GM10248 (cell line): ENCODE results near the gene MCFD2.

Experiments
- CTCF ChIA-PET: fragments of 300-600 bp; sonication (Branson Sonifier 250); formaldehyde crosslinking; extraction: SDS; loops from one replicate; lab custom pipeline; 2021; ENCODE audit warnings: antibody characterized with exemption; lab: Yijun Ruan, JAX
- POLR2A ChIA-PET: fragments of 350-650 bp; sonication (Branson Sonifier 250); formaldehyde crosslinking; extraction: SDS; loops from one replicate; lab custom pipeline; 2020; ENCODE audit warnings: antibody characterized with exemption; lab: Yijun Ruan, JAX
- DNase-seq: peaks from one replicate; pipeline ENCODE4 v3.0.0; 2012; ENCODE audit errors: extremely low spot score
- TF ChIP-seq, protein P1 (sequence below): IDR thresholded peaks from 2 replicates; pipeline ENCODE4 v1.5.1; 2012; ENCODE audit warnings: mild to moderate bottlenecking, low read depth; ENCODE audit errors: extremely low read depth, missing control alignments, control extremely low read depth

MCFD2 gene

DNA sequence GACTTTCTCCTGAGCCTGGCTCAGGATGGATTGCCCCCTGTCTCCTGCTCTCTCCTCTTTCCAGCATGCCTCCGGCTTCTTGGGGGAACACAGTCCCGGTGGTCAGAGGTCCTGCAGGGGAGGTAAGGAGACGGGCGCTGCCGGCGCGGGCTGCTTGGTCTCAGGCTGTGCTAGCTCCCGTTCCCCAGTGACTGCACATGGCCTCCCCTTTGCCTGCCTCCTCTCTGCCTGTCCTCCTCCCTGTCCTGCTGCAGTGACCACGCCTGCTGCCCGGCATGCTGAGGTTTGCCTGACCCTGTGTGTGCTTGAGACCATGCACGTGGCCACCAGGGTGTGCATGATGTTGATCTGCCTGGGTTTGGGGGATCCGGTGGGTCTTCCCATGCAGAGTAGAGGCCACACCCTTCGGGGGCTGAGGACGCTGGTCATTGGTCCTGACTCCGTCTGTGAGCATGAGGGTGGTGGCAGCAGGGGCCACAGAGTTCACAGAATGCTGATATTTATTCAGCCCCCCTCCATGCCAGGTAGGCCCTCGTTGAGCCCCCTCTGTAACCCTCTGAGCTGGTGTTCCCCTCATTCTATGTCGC is 42.9 kb upstream of the MCFD2 start:
- DNase-seq, result no peak
- POLR2A ChIA-PET, result no interaction called here
- CTCF ChIA-PET, result interaction anchor here (0.8 to 1.0 kb wide), 2 partner anchors 39 to 41 kb away, joined by 3 to 4 read pairs; no protein-coding TSS in a partner anchor
- TF ChIP-seq, protein P1, sequence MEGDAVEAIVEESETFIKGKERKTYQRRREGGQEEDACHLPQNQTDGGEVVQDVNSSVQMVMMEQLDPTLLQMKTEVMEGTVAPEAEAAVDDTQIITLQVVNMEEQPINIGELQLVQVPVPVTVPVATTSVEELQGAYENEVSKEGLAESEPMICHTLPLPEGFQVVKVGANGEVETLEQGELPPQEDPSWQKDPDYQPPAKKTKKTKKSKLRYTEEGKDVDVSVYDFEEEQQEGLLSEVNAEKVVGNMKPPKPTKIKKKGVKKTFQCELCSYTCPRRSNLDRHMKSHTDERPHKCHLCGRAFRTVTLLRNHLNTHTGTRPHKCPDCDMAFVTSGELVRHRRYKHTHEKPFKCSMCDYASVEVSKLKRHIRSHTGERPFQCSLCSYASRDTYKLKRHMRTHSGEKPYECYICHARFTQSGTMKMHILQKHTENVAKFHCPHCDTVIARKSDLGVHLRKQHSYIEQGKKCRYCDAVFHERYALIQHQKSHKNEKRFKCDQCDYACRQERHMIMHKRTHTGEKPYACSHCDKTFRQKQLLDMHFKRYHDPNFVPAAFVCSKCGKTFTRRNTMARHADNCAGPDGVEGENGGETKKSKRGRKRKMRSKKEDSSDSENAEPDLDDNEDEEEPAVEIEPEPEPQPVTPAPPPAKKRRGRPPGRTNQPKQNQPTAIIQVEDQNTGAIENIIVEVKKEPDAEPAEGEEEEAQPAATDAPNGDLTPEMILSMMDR, result no peak

DNA sequence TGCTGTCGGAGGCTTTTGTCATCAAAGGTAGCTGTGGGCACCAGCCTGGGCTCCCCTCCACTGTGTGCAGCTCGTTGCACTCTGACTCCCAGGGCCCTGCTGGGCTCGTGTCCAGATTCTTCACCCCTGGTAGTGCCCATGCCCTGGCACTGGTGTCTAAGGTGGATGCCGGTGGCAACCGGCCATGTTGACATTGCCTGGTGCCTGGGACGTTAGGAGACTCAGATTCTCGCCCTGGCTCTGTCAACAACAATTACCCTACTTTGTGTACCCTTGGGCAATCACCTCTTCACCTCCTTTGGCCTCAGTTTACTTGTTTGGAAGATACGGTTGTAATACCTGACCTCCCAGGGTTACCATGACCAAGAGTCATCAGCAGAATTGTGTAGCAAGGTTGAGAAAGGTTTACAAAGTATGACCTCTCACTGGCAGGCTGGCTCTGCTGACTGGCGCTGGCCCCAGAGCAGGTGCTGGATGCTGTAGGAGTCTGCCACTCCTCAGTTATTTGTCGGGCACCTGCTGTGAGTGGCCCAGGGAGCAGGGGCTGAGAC is 41.5 kb upstream of the MCFD2 start:
- TF ChIP-seq, protein P1, result no peak
- ChIA-PET CTCF (interaction anchor here (1.0 to 1.6 kb wide), 2 partner anchors 15 to 366 kb away, joined by 3 read pairs; no protein-coding TSS in a partner anchor), POLR2A (no interaction called here)
- no peak for DNase-seq

DNA sequence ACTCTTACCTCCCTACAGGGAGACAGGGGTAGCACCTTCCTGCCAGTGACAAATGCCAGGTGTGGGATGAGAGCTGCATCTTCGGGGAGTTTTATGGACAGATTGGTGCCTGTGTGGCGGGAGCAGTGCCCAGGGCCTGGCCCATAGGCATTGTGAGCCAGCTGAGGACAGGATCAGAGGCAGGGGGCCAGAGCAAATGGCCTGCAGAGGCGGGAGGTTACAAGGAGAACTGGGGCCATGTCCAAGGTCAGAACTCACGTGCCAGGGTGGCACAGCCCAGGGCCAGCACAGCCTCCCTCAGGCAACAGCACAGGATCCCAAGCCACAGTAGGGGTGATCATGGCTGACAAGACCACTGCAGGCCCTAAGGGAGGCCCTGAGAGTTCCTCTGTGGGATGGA is 40.2 kb upstream of the MCFD2 start:
- TF ChIP-seq, protein P1, result no peak
- DNase-seq, result no peak
- ChIA-PET POLR2A (no interaction called here), CTCF (interaction anchor here (0.9 kb wide), 1 partner anchor 9 kb away, joined by 3 read pairs; no protein-coding TSS in a partner anchor)

DNA sequence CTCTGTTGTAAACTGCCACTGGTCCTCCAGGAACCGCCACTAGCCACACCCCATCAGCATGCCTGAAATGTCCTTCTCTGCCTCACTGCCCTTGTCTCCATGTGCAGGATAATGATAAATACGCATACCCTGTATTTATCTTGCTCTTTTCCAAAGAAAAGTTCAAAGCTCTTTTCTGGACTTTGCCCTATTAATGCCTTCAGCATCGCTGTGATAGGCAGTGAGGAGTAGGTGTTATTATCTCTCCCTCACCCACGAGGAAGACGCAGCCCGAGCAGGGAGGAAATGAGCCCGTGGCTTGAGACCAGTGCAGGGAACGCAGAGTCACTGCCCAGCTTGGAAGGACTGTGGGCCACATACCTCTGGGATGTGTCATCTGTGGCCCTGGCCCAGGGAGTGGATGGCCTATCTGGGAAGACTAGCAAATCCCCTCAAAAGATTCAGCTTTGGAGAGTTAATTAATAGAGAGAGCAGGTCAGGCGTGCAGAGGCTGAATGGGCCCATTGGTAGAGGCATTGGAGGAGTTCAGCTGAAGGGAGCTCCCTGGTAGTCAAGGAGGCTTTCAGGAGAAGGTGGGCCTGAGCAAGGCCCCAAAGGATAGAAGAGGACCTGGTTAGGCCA is 39.5 kb upstream of the MCFD2 start:
- no peak for DNase-seq
- ChIA-PET POLR2A (no interaction called here), CTCF (interaction anchor here (0.9 kb wide), 1 partner anchor 10 kb away, joined by 3 read pairs; no protein-coding TSS in a partner anchor)
- TF ChIP-seq, protein P1, result no peak

DNA sequence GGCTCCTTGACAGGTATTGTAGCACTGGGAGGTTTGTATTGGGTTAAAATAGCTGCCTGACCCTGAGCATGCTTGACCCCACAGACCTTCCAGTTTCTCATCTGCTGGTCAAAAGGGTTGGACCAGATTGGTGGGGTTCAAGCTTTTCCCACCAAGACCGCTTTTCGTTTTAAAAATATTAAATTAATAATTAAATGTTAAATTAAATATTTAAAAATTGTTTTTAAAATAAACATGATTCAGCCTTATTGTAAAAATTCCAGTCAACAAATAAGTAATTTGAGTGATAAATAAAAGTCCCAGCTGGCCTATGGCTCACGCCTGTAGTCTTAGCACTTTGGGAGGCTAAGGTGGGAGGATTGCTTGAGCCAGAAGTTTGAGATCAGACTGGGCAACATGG is 36.6 kb upstream of the MCFD2 start:
- DNase-seq, result no peak
- POLR2A ChIA-PET, result no interaction called here
- TF ChIP-seq, protein P1, result no peak
- CTCF ChIA-PET, result interaction anchor here (0.7 to 1.6 kb wide), 3 partner anchors 14 to 33 kb away, joined by 3 to 4 read pairs (median 3); no protein-coding TSS in a partner anchor

DNA sequence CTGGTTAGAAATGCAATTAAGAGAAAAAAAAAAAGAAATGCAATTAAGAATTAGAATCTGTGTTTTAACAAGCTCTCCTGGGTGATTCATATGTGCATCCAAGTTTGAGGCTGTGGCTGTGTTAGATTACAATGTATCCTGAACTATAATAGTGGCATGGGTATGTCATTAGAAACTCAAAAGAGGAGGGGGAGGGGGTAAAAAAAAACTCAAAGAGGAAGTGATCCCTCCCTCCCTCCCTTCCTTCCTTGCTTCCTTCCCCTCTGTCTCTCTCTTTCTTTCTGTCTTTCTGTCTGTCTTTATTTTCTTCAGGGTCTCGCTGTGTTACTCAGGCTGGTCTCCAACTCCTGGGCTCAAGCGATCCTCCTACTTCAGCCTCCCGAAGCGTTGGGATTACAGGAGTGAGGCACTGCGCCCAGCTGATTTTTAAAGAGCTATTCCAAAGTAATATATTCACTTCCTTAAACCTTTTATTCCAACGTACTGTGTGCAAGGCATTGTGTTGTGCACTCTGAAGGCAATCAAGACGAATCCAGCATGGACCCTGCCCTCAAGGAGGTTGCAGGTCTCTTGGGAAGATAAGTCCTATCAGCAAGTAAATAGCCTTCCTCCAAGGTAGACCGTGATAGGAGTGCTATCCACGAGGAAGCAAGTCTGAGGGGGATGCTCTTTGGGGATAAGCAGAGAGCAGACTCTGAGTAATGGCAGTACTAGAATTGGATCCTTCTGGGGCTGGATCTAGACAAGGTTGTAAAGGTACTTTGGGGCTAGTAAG is 35.9 kb upstream of the MCFD2 start:
- TF ChIP-seq, protein P1, result no peak
- POLR2A ChIA-PET, result interaction anchor here (0.7 kb wide), 1 partner anchor 9 kb away, joined by 4 read pairs; no protein-coding TSS in a partner anchor
- CTCF ChIA-PET, result interaction anchor here (1.0 to 1.2 kb wide), 3 partner anchors 14 to 372 kb away, joined by 3 to 4 read pairs (median 3); no protein-coding TSS in a partner anchor
- no peak for DNase-seq
